GM15510 (cell line): ENCODE data around the gene NCCRP1.

ENCODE experiments used
- POLR2A ChIP-seq: IDR thresholded peaks from 3 replicates; pipeline ENCODE4 v1.6.1; 2011; ENCODE audit warnings: borderline replicate concordance; ENCODE audit not compliant: insufficient read length; ENCODE audit errors: extremely low read depth

NCCRP1 gene

DNA sequence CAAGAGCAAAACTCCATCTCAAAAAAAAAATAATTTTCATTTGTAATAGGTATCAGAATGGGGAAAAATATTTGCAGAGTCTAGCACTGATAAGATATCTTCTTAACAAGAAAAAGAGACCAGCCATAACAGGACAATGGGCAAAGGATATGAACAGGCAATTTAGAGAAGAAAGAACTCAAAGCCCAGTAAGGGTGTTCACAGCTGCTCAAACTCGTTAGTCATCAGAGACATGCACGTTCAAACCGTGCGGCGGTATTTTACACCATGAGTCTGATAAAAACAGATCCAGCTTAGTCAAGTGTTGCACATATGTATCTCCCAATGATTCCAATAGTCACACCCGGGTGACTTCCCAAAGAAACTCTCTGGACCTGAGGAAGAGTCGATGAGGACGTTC, 13.7 kb upstream of the NCCRP1 start:
- TF ChIP-seq POLR2A, result no peak

DNA sequence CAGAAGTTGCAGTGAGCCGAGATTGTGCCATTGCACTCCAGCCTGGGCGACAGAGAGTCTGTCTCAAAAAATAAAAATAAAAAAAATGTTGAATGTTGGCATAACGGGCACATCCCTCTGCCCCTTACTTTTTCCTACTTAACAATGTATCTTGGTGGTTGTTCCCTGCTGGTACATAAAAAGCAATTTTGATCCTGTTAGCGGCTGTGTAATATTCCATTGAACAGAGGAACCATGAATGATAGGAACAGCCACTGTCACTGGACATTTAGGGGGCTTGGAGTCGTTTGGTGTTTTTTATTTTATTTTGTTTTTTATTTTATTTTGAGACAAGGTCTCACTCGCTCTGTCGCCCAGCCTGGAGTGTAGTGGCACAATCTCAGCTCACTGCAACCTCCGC, 10.4 kb upstream of the NCCRP1 start:
- no peak for TF ChIP-seq POLR2A

DNA sequence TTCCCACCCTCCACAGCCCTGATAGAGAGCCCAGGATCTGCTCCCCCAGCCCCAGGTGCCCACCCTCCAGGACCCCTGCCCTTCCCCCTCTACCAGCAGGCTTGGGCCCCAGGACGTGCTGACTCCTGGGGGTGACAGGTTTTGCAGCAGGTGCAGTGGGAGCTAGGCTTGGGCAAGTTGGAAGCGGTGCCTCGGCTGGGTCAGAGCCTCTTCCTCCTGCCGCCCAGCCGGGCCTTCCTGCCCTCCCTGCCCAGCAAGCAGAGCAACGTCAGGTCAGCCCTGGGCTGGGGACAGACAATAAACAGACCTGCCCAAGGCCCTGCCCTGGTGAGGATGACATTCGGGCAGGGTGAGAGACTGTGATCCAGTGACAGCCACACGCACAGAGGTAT, 9.2 kb upstream of the NCCRP1 start:
- TF ChIP-seq POLR2A, result no peak

DNA sequence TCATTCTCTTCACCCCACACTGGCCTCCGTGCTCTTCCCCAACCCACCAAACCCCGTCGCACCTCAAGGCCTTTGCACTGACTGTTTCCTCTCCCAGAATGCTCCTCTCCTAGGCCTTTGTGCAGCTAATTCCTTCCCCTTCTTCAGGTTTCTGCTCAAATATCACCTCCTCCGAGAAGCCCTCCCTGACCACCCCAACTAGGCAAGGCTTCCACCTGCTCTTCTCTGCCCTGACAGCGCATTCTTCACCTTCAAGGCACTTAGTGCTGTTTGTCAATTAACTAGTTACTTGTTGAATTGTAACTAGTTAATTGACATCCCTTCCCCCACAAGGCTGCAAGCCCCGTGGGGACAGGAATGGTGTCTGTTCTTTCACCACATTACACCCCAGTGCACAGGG, 7.8 kb upstream of the NCCRP1 start:
- TF ChIP-seq POLR2A, result no peak

DNA sequence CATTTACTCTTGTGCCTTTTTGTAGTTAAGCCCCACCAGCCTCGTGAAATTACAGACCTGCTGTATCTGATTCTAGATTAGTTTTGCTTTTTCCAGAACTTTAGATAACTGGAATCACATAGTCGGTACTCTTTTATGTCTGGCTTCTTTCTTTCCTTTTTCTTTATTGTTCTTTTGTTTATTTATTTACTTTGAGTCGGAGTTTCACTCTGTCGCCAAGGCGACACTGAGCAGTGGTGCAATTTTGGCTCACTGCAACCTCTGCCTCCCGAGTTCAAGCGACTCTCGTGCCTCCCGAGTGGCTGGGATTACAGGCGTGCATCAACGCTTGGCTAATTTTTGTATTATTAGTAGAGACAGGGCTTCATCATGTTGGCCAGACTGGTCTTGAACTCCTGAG, 6.0 kb upstream of the NCCRP1 start:
- no peak for TF ChIP-seq POLR2A

DNA sequence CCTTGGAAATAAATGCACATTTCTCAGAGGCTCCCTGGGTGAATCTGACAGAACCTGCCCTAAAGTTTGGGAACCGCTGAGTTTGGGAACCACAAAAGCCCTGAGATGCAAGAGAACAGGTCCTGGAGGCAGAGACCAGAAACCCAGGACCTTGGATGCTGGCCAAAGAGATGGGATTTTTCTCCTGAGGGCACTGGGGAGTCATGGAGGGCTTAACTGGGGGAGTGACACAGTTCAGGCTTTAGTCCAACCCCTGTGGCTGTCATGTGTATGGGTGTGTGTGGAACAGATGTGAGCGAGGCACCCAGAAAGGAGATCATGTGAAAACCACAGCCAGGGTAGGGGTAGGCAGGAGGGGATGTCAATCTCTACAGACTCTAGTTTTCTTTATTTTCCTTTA, 3.9 kb upstream of the NCCRP1 start:
- TF ChIP-seq POLR2A, result no peak

DNA sequence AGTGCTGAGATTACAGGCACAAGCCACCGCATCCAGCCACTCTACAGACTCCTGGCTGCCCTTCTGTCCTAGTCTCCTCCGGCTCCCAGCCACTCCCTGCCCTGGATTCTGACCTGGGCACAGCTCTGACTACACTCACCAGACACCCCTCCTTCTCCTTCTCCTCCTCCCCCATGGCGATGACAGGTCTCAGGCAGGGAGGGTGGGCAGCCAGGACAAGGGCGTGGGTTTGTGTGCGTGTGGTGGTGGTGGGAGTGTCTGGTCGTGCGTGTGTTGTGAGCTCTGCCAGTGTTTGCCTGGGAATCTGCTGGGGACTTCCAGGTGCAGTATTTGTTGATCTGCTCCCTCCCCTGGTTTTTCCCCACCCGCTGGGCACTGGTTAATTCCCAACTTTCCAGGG, 3.0 kb upstream of the NCCRP1 start:
- TF ChIP-seq POLR2A, result no peak

DNA sequence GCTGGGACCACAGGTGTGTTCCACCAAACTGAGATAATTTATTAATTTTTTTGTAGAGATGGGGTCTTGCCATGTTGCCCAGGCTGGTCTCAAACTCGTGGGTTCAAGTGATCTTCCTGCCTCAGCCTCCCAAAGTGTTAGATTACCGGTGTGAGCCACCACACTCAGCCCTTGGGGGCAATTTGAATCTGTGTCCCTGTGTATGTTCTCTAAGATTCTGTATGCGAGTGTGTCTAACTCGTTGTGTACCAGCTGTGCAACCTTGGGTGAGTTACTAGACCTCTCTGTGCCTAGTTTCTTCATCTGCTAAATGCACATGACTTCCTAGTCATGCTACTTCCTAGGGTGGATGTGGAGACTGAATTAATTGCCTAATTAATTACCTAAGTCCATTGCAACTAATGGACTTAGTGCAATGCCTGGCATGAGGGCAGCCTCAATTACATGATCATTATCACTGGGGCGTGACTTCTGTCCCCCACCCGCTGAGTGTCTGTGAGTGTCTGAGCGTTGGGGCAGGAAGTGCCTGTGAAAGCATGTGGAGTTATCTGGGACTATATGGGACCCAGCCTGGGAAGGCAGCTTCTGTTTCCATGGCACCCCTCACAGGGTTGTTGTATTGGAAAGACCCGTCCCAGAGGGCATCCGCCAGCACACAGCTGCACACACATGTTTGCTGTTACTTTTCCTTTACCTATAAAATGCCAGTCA, 1.8 kb upstream of the NCCRP1 start:
- TF ChIP-seq POLR2A, result no peak

DNA sequence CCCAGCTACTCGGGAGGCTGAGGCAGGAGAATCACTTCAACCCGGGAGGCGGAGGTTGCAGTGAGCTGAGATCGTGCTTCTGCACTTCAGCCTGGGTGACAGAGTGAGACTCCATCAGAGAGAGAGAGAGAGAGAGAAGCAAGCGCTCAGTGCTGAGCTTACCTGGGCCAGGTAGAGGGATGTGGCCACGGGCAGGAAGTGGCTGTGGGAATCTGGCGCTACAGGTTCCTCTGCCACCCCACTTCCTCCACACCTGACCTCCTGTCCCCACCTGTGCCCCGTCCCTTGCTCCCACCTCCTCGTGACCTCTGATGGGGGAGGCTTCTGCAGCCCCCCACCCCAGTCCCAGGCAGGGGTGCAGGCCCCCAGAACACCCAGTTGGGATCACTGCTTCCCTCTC, 1.0 kb upstream of the NCCRP1 start:
- no peak for TF ChIP-seq POLR2A

DNA sequence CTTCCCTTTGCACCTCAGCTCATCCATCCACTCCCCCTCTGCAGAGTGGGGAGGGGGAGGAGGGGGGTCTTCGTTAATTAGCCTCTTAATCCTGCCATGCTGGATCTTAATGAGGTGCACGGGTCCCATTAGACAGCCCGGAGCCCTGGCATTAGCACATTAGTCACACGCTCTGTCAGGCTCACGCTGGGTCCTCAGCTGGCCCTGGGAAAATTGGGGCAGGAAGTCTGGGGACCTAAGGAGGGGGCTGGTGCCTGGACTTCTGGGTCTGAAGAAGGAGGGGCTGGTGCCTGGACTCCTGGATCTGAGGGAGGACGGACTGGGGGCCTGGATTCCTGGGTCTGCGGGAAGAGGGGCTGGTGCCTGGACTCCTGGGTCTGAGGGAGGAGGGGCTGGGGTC, 444 bp upstream of the NCCRP1 start:
- no peak for TF ChIP-seq POLR2A

DNA sequence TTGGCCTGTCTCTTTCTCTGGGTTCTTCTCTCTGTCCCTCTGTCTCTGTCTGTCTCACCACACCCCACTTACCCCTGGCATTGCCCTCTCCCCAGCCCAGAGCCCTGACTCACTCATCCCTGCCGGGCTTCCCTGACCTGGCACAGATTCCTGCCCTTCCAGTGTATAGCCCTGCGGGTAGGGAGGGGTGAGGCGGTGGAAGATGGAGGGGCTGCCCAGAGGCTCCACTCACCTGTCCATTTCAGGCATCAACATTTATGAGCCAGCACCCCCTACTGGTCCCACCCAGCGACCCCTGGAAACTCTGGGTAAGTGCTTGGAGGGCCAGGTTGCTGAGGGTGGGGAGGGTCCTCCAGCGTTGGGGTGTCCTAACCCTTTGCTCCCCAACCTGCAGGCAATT, 1.0 kb downstream of the NCCRP1 start:
- no peak for TF ChIP-seq POLR2A

DNA sequence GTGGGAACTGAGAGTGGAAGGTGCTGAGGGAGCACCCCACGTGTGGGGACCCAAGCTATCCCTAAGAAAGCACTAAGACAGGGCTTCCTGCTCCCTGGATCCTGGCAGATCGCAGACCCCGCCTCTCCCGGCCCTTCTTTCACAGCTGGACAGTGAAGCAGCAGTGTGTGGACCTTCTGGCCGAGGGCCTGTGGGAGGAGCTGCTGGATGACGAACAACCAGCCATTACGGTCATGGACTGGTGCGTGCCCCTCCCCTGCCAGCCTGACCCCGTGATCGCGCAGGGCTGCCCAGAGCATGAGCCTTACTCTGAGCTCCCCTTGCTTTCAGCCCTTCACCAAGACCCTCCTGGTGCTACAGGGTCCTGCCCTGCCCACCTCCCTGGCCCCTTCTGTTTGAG, 2.3 kb downstream of the NCCRP1 start:
- TF ChIP-seq POLR2A, result no peak

DNA sequence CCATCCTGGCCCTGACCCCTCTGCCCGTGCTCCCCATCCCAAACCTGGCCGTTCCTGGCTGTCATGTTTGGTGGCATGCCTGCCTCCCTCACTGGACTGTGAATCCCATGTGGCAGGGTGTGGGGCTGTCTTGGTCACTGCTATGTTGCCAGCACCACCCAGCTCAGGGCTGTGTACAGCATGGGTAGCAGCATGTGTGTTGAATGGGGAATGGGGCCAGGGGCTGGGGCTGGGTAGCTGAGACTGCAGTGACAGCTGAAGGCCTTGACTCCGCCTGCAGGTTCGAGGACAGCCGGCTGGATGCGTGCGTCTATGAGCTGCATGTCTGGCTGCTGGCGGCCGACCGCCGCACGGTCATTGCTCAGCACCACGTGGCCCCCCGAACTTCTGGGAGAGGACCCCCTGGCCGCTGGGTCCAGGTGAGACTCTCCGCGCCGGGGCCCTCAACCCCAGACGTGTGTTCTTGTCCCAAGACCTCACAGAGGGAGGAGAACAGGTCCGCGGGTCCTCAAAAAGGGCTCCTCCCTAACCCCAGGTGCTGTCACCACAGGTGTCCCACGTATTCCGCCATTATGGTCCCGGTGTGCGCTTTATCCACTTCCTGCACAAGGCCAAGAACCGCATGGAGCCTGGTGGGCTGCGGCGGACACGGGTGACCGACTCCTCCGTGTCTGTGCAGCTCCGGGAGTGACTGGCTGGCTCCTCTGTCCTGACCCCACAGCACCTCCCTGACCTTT, 3.5 kb downstream of the NCCRP1 start:
- TF ChIP-seq POLR2A, result no peak

DNA sequence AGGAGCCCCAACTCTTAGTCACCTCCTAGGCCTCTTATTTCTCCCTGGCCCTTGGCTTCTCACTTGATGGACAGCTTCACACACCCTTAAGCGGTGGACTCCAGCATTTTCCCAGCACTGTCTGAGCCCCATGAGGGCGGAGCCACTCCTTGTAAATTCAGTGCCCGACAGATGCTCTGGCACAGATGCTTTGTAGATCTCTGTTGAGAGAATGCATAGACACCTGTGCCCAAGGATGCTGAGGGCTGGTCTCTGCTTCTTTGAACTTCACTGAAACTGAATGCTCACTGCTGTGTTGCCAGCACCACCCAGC, 4.0 kb downstream of the NCCRP1 start:
- no peak for TF ChIP-seq POLR2A

DNA sequence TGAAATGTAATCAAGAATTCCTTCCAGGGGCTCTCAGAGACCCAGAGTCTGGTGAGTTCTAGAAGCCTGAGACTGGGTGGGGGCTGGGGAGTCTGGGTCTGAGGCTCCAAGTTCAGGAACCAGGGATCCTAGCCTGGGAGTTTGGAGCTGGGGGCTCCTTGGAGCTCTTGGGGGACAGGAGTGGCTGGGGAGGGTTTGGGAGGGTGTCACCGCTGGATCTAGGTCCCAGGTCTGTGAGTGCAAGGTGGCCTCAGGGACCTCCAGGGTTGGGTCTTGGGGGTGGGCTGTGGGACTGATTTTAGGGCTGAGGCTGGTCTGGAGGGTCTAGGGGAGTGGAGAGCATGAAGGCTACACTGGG, 6.2 kb downstream of the NCCRP1 start:
- TF ChIP-seq POLR2A, result no peak
